Measurements from ENCODE around the gene KPNA6.

GRCh38 chr1:32068957-32069588 lies 38.8 kb upstream of the KPNA6 start:
- TF ChIP-seq POLR2AphosphoS5 (IDR thresholded peaks at IDR 0.05; ENCODE audit: low read depth, low read length) (peak; percentile 35; the same call in 1 of the 2 replicates), NFIC (IDR thresholded peaks at IDR 0.05; ENCODE audit: borderline replicate concordance) (no peak), REST (IDR thresholded peaks at IDR 0.05; ENCODE audit: low read depth, low read length) (no peak), CTCF (IDR thresholded peaks at IDR 0.05) (no peak), YY1 (IDR thresholded peaks at IDR 0.05; ENCODE audit: low read depth) (no peak), USF2 (IDR thresholded peaks at IDR 0.05; ENCODE audit: borderline replicate concordance, low read depth, low read length) (no peak), FOXM1 (IDR thresholded peaks at IDR 0.05; ENCODE audit: low read depth) (no peak), RAD21 (IDR thresholded peaks at IDR 0.05; ENCODE audit: low read length) (no peak), PBX3 (IDR thresholded peaks at IDR 0.05) (no peak), FOSL2 (IDR thresholded peaks at IDR 0.05; ENCODE audit: borderline replicate concordance, low read depth) (no peak)
